GM19438 (cell line): ENCODE data around the gene B3GALT2.
"Not testable (repeated sequence)": the region's sequence is repeated elsewhere in the genome, so short reads cannot be mapped to it uniquely, and the experiment has no call there.

Experiments used
- ATAC-seq: cut with Tn5 transposase; IDR thresholded peaks from one replicate; pipeline ENCODE4 v1.9.1; 2021; ENCODE audit warnings: low read depth; ENCODE audit not compliant: unreplicated experiment

B3GALT2 gene

GRCh38 chr1:193185901-193186731 is at the start of gene B3GALT2:
Gene B3GALT2, minus strand, starts transcription at chr1:193186613. Its CDS starts 5,051 bp downstream, at chr1:193181562.
- no peak for ATAC-seq

GRCh38 chr1:193234530-193234929 is 48.1 kb upstream of the B3GALT2 start:
- no peak for ATAC-seq

GRCh38 chr1:193231146-193231545 is 44.7 kb upstream of the B3GALT2 start:
- ATAC-seq: not testable (repeated sequence)

- no peak for ATAC-seq
These were observed 42.7 kb upstream of the B3GALT2 start for GRCh38 chr1:193229136-193229535.

- no peak for ATAC-seq
These were observed 35.7 kb upstream of the B3GALT2 start for GRCh38 chr1:193222056-193222615.

- ATAC-seq: no peak
These were observed 35.2 kb upstream of the B3GALT2 start for GRCh38 chr1:193221651-193222050.

GRCh38 chr1:193219391-193219790 is 33.0 kb upstream of the B3GALT2 start:
- no peak for ATAC-seq

GRCh38 chr1:193216920-193217319 is 30.5 kb upstream of the B3GALT2 start:
- ATAC-seq: peak; percentile 68

- no peak for ATAC-seq
These were observed 27.6 kb upstream of the B3GALT2 start for GRCh38 chr1:193213998-193214397.

- no peak for ATAC-seq
These were observed 26.2 kb upstream of the B3GALT2 start for GRCh38 chr1:193212637-193213036.

- ATAC-seq: peak; percentile 76
These were observed 25.1 kb upstream of the B3GALT2 start for GRCh38 chr1:193211539-193211938.

- ATAC-seq: no peak
These were observed 24.6 kb upstream of the B3GALT2 start for GRCh38 chr1:193210996-193211395.

GRCh38 chr1:193201021-193201420 is 14.6 kb upstream of the B3GALT2 start:
- ATAC-seq: no peak

GRCh38 chr1:193199940-193200339 is 13.5 kb upstream of the B3GALT2 start:
- no peak for ATAC-seq

GRCh38 chr1:193192586-193192985 is 6.2 kb upstream of the B3GALT2 start:
- ATAC-seq: no peak

- ATAC-seq: no peak
These were observed 3.8 kb upstream of the B3GALT2 start for GRCh38 chr1:193190096-193190744.

- no peak for ATAC-seq
These were observed 3.2 kb upstream of the B3GALT2 start for GRCh38 chr1:193189442-193190095.

- not testable (repeated sequence) for ATAC-seq
These were observed 2.5 kb upstream of the B3GALT2 start for GRCh38 chr1:193188915-193189314.

- no peak for ATAC-seq
These were observed 701 bp upstream of the B3GALT2 start for GRCh38 chr1:193187114-193187513.

GRCh38 chr1:193185211-193185610 is 1.2 kb downstream of the B3GALT2 start:
- no peak for ATAC-seq

GRCh38 chr1:193184776-193185175 is 1.6 kb downstream of the B3GALT2 start:
- no peak for ATAC-seq
